HepG2 (cell line): Measurements from ENCODE around the gene IFITM5. TPM values are rescaled to one million over a fixed set of nuclear protein-coding genes. Genes with fewer than 3 reads are reported as not detected.

Experiments used
- ATAC-seq: fragments of 200-7000 bp; cut with Tn5 transposase; 3 replicates; pipeline ENCODE4 v1.9.1; 2020; ENCODE audit warnings: mild to moderate bottlenecking, moderate library complexity
- BruUV-seq: library from RNA; stranded (reverse); fragments of 400-500 nt; replicated peaks from 2 replicates; lab custom pipeline; 2021; lab: Mats Ljungman, UMichigan
- CTCF ChIA-PET: fragments of 300-600 bp; formaldehyde crosslinking; extraction: SDS; loops from one replicate; lab custom pipeline; 2021; ENCODE audit warnings: low total read pairs, inconsistent platforms, low intra/inter-chr PET ratio; lab: Yijun Ruan, JAX
- POLR2A ChIA-PET: fragments of 350-600 bp; sonication (Branson Sonifier 250); formaldehyde crosslinking; loops from one replicate; lab custom pipeline; 2020; ENCODE audit warnings: antibody characterized with exemption, inconsistent platforms; lab: Yijun Ruan, JAX
- DNase-seq: peaks from one replicate; pipeline ENCODE4 v3.0.0-alpha.2; 2015; ENCODE audit warnings: low spot score
- FAIRE-seq: peaks from 3 replicates; lab custom pipeline; 2011; peaks lifted over from hg19 to GRCh38; lab: Jason Lieb, UNC
- H2AFZ ChIP-seq: one replicate; pipeline ENCODE4 v1.6.1; 2011; ENCODE audit warnings: low read length, inconsistent platforms
- H3K27ac ChIP-seq: fragments of 300-600 bp; 3 replicates; pipeline ENCODE4 v1.8.0; 2011; ENCODE audit warnings: mixed run types, mild to moderate bottlenecking, mixed read lengths, low read length, inconsistent platforms; ENCODE audit not compliant: insufficient read depth; ENCODE audit errors: extremely low read length
- H3K27me3 ChIP-seq, 2 experiments: fragments of 200-600 bp in 1 of 2; 2 replicates in 1 of 2; 3 replicates in 1 of 2; pipeline versions ENCODE4 v1.6.0 to v1.8.0; 2011; ENCODE audit warnings: low read length in 2 of 2, mild to moderate bottlenecking in 2 of 2, moderate library complexity in 2 of 2, inconsistent platforms in 1 of 2; ENCODE audit not compliant: insufficient read depth in 2 of 2, control insufficient read depth in 1 of 2
- H3K36me3 ChIP-seq, 2 experiments: fragments of 200-600 bp in 1 of 2; replicated peaks in 1 of 2; 2 replicates in 1 of 2; 3 replicates in 1 of 2; pipeline versions ENCODE4 v1.5.1 to v1.8.0; 2011; ENCODE audit warnings: low read length in 2 of 2, inconsistent platforms in 1 of 2; ENCODE audit not compliant: insufficient read depth in 2 of 2, control insufficient read depth in 1 of 2
- H3K4me1 ChIP-seq: 2 replicates; pipeline ENCODE4 v1.5.1; 2012; ENCODE audit warnings: low read length, inconsistent platforms; ENCODE audit not compliant: insufficient read depth
- H3K4me2 ChIP-seq: 2 replicates; pipeline ENCODE4 v1.6.0; 2011; ENCODE audit warnings: low read depth, low read length, inconsistent platforms
- H3K4me3 ChIP-seq, 3 experiments: fragments of 200-600 bp in 1 of 3; sonication (generic), shearing (Covaris generic) in 1 of 3; replicated peaks in 1 of 3; 2 replicates each; pipeline ENCODE4 v1.5.1; 2011 to 2016; ENCODE audit warnings: low read length in 3 of 3, inconsistent platforms in 2 of 3, low read depth in 2 of 3, mild to moderate bottlenecking in 2 of 3, control low read depth in 1 of 3, mixed read lengths in 1 of 3; ENCODE audit not compliant: insufficient read depth in 1 of 3
- H3K79me2 ChIP-seq: one replicate; pipeline ENCODE4 v1.6.1; 2011; ENCODE audit warnings: low read length, inconsistent platforms; ENCODE audit not compliant: insufficient read depth
- H3K9ac ChIP-seq: 2 replicates; pipeline ENCODE4 v1.6.0; 2011; ENCODE audit warnings: mild to moderate bottlenecking, low read depth, low read length, inconsistent platforms; ENCODE audit not compliant: insufficient read depth
- H3K9me3 ChIP-seq: 2 replicates; pipeline ENCODE4 v1.5.1; 2012; ENCODE audit warnings: mild to moderate bottlenecking, low read length
- H4K20me1 ChIP-seq: 2 replicates; pipeline ENCODE4 v1.6.0; 2011; ENCODE audit warnings: inconsistent platforms, mild to moderate bottlenecking, low read length, moderate library complexity; ENCODE audit not compliant: insufficient read depth
- E2F1 ChIP-seq: sonication (generic); formaldehyde crosslinking; IDR thresholded peaks from 2 replicates; pipeline ENCODE4 v1.5.0; 2020; ENCODE audit warnings: missing genetic modification reagents
- EED ChIP-seq: sonication (generic); formaldehyde crosslinking; IDR thresholded peaks from 2 replicates; pipeline ENCODE4 v1.5.0; 2020; ENCODE audit warnings: mild to moderate bottlenecking, missing genetic modification reagents
- GLI4 ChIP-seq: sonication (generic); formaldehyde crosslinking; IDR thresholded peaks from 2 replicates; pipeline ENCODE4 v1.5.1; 2020; ENCODE audit warnings: missing genetic modification reagents, mild to moderate bottlenecking, moderate library complexity, borderline replicate concordance
- IRF9 ChIP-seq: sonication (generic); formaldehyde crosslinking; IDR thresholded peaks from 2 replicates; pipeline ENCODE4 v1.8.0; 2022; ENCODE audit warnings: missing genetic modification reagents, mild to moderate bottlenecking, borderline replicate concordance
- MED1 ChIP-seq: sonication (generic); formaldehyde crosslinking; IDR thresholded peaks from 2 replicates; pipeline ENCODE4 v1.4.0; 2020; ENCODE audit warnings: missing genetic modification reagents
- PAF1 ChIP-seq: IDR thresholded peaks from 2 replicates; pipeline ENCODE4 v1.6.1; 2016; ENCODE audit warnings: missing genetic modification reagents, missing compliant biosample characterization
- REXO4 ChIP-seq: sonication (generic); formaldehyde crosslinking; IDR thresholded peaks from 2 replicates; pipeline ENCODE4 v1.8.0; 2022; ENCODE audit warnings: missing genetic modification reagents, mild to moderate bottlenecking, borderline replicate concordance
- SIN3A ChIP-seq: IDR thresholded peaks from 2 replicates; pipeline ENCODE4 v1.6.1; 2011; ENCODE audit warnings: low read depth, mild to moderate bottlenecking, control low read depth, low read length, borderline replicate concordance
- UBTF ChIP-seq: sonication (generic); formaldehyde crosslinking; IDR thresholded peaks from 2 replicates; pipeline ENCODE4 v1.4.0; 2020; ENCODE audit warnings: mild to moderate bottlenecking, missing genetic modification reagents
- ZNF678 ChIP-seq: sonication (generic); formaldehyde crosslinking; IDR thresholded peaks from 2 replicates; pipeline ENCODE4 v1.4.0; 2020; ENCODE audit warnings: mild to moderate bottlenecking, missing genetic modification reagents
- ZNF775 ChIP-seq: sonication (generic); formaldehyde crosslinking; IDR thresholded peaks from 2 replicates; pipeline ENCODE4 v1.4.0; 2020; ENCODE audit warnings: missing genetic modification reagents, mild to moderate bottlenecking, moderate library complexity, borderline replicate concordance
- WGBS: methylation state at CpG from one replicate; pipeline ENCODE4 v1.1.6; 2017; ENCODE audit warnings: low lambda C conversion rate; 5-methylcytosine and 5-hydroxymethylcytosine counted together
- in situ Hi-C: cut with HindIII; loops from 2 replicates; pipeline ENCODE4 v1.10.0; 2017; ENCODE audit warnings: low pct_unique_long_range_greater_than_20kb; ENCODE audit not compliant: extremely low pct_ligation_motif_present
- intact Hi-C: fragments of 100-400 bp; cut with micrococcal nuclease; formaldehyde crosslinking; loops from one replicate; pipeline ENCODE4 v1.10.0; 2022; ENCODE audit not compliant: unreplicated experiment
- polyA plus RNA-seq, 8 experiments: library from polyadenylated mRNA; depleted of rRNA in 3 of 8; stranded (reverse) in 7 of 8; unstranded in 1 of 8; fragments of >200 nt; fragmentation: Illumina TruSeq in 4 of 8; extraction: Trizol in 4 of 8; gene quantifications; 2 replicates each; pipeline versions ENCODE4 v1.2.1 to v1.2.3, GENCODE V29; 2011 to 2016; ENCODE audit warnings: low read depth in 4 of 8, missing spikeins in 1 of 8, mixed read lengths in 1 of 8; ENCODE audit not compliant: insufficient read depth in 1 of 8
- total RNA-seq, 5 experiments: library from RNA; depleted of rRNA; stranded (reverse); fragments of >200 nt; fragmentation: Illumina TruSeq; extraction: Trizol; gene quantifications; 2 replicates each; pipeline ENCODE4 v1.2.3, GENCODE V29; 2016; ENCODE audit warnings: low read depth in 1 of 5

The IFITM5 gene
- total and polyA plus RNA-seq, 2 of the 13 experiments (the other 11 are each of a cell fraction or from before 2014, with no cell fraction given), result not detected

GRCh38 chr11:304915-305843, 5.9 kb upstream of the IFITM5 start (continued):
- TF ChIP-seq MED1 (CRISPR knock-in tag) (0 out of 2 replicates have a peak, but pooled peaks have one; percentile 25), REXO4 (CRISPR knock-in tag) (no peak), GLI4 (no peak), UBTF (CRISPR knock-in tag) (no peak), SIN3A (no peak), E2F1 (CRISPR knock-in tag) (no peak), EED (CRISPR knock-in tag) (no peak)
- TF ChIP-seq, all 625 proteins: peak for 15

- H2AFZ ChIP-seq, result no peak overlapping the region
- H3K9ac ChIP-seq, result no peak overlapping the region
- H3K4me1 ChIP-seq, result peaks cover 55% of the 10 kb centered on the region
- DNase-seq (no peak), FAIRE-seq (no peak), ATAC-seq (no peak)
- ChIA-PET POLR2A (no interaction called here), CTCF (no interaction called here)
- no peak overlapping the region for H3K4me3 ChIP-seq
- no peaks in the 10 kb centered on the region for H4K20me1 ChIP-seq
- H3K79me2 ChIP-seq, result peaks cover 1% of the 10 kb centered on the region
- TF ChIP-seq PAF1, result no peak
- TF ChIP-seq IRF9, result no peak
- no peak for TF ChIP-seq ZNF775 (CRISPR knock-in tag)
- TF ChIP-seq ZNF678 (CRISPR knock-in tag), result no peak
- in situ Hi-C loops (loop anchor here (5.0 kb wide), 1 partner anchor 63 kb away; the partner anchor contains the start of gene B4GALNT4), intact Hi-C loops (no loop called here)
- H3K4me2 ChIP-seq, result no peak overlapping the region
- H3K9me3 ChIP-seq, result no peaks in the 10 kb centered on the region
- no peaks in the 10 kb centered on the region for H3K36me3 ChIP-seq
- H3K27me3 ChIP-seq, result peaks cover 1 to 8% of the 10 kb centered on the region in 2 experiments; a peak in 3 of 5 replicates
- no TSS peak for BruUV-seq
- WGBS, result 97% methylated on average over 46 of the region's 52 CpGs
- H3K27ac ChIP-seq, result no peak overlapping the region
Measured at GRCh38 chr11:304061-304506, 4.8 kb upstream of the IFITM5 start.
